Left ventricle myocardium superior (tissue), 1 donor: ENCODE data around the gene CAMSAP2. TPM values are rescaled to one million over a fixed set of nuclear protein-coding genes. Genes with fewer than 3 reads are reported as not detected.
A peak's percentile ranks its signal among the peaks of the same experiment; 100 is the strongest.

ENCODE experiments used
- ATAC-seq: fragments of 200-7000 bp; cut with Tn5 transposase; one replicate; pipeline ENCODE4 v1.9.1; 2020; ENCODE audit warnings: mild to moderate bottlenecking, moderate library complexity
- DNase-seq: peaks from one replicate; pipeline ENCODE4 v3.0.0-alpha.2; 2020
- intact Hi-C: fragments of 100-400 bp; cut with micrococcal nuclease; formaldehyde crosslinking; loops from one replicate; pipeline ENCODE4 v1.11.0; 2022
- total RNA-seq: library from RNA; stranded (reverse); fragmentation: NEBNext Ultra II Directional; extraction: Animal tissue kit (Norgen Biotek cat#: 25700); gene quantifications from one replicate; pipeline ENCODE4 v1.2.1, GENCODE V29; 2021
- donor health status: DM: no; HTN: yes; CAD: no; lungs with severe emphysema.

CAMSAP2 gene
- total RNA-seq, 1 donor from 2014 or later, result 42.1 TPM

DNA sequence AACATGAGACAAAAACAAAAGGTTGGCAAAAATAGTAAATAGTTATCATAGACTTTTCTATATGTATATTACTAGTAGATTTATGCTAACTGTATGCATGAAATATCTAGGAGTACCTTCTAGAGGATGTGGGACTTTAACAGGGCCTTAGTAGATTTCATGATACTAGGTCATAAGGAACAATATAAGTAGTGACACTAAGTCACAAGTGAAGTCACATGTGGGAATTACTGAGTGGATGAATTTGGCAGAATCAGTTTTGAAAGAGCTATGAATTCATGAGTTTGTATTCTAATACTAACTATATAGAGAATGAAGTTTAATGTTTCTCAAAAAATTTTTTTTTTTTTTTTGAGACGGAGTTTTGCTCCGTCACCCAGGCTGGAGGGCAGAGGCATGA lies 81.0 kb downstream of the CAMSAP2 start:
- intact Hi-C loops, result no loop called here
- DNase-seq (no peak), ATAC-seq (no peak)

DNA sequence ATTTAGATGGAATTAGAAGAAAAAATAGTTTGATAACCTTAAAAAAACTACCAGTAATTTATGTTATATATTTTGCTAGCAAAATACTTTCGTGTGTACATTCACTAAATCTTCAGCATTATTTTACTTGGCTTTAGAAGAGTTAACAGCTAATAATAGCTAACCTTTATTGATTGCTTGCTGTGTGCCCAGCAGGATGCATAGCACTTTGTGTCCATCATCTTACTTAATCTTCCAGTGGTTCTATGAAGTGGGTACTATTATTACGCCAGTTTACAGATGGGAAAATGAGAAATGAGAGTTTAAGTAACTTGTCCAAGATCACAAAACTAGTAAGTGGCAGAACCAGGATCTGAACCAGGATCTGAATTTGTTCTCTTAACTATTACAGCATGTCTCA lies 92.4 kb downstream of the CAMSAP2 start:
- ATAC-seq, result no peak
- DNase-seq, result no peak
- intact Hi-C loops, result loop anchor here (10.0 kb wide), 1 partner anchor 206 kb away; the partner anchor contains the start of gene KIF14

DNA sequence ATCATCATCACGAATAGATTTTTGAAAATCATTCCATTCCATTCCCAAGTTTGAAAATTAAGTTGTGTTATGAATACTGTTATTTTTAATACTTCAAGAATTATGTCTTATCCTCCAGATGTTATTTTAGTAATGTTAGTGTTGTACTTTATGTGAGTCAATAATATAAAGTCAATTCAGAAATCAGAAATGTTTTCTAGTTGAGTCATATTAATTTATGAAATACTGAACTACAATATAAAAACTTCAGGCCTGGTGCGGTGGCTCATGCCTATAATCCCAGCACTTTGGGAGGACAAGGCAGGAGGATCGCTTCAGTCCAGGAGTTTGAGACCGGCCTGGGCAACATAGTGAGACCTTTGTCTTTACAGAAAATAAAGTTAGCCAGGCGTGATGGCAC lies 95.7 kb downstream of the CAMSAP2 start:
- intact Hi-C loops, result loop anchor here (10.0 kb wide), 1 partner anchor 210 kb away; the partner anchor contains the start of gene KIF14
- no peak for ATAC-seq
- DNase-seq, result no peak

DNA sequence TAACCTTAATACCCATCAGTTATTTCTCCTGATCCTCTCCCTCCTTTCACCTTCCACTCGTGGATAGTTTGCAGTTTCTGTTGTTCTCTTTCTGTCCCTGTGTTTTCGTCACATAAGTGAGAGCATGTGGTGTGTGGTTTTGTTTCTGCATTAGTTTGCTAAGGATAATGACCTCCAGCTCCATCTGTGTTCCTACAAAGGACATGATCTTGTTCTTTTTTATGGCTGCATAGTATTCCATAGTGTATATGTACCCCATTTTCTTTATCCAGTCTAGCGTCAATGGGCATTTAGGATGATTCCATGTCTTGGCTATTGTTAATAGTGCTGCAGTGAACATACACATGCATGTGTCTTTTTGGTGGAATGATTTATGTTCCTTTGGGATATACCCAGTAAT lies 97.5 kb downstream of the CAMSAP2 start:
- no peak for DNase-seq
- intact Hi-C loops, result loop anchor here (10.0 kb wide), 1 partner anchor 211 kb away; the partner anchor contains the start of gene KIF14

DNA sequence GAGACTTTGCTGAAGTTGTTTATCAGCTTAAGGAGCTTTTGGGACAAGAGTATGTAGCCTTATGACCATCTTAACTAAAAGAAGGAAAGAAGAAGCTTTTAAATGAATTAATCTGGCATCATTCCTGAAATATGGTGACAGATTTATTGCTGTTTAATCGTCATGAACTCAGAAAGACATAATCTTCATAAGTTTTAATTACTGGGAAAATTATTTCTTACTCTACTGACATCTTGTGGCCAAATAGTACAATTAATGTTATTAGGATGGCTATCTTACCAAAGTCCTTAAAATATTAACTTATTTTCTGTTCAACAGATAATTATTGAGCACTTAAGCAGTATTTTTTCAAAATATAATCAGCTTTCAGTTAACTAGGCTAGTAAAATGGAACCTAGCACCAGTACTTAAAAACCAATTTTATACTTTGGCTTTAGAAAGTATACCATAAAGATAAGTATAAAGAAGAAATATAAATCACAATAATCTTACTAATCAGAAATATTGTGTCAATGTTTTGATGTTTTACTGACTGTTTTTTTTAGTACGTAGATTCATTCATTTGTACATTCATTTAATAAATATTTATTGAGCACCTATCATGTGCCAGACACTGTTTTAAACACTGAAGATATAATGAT lies 99.4 kb downstream of the CAMSAP2 start:
- DNase-seq (no peak), ATAC-seq (no peak)
- intact Hi-C loops, result loop anchor here (10.0 kb wide), 1 partner anchor 213 kb away; the partner anchor contains the start of gene KIF14

More for the DNA sequence above, 97.5 kb downstream of the CAMSAP2 start:
- no peak for ATAC-seq

DNA sequence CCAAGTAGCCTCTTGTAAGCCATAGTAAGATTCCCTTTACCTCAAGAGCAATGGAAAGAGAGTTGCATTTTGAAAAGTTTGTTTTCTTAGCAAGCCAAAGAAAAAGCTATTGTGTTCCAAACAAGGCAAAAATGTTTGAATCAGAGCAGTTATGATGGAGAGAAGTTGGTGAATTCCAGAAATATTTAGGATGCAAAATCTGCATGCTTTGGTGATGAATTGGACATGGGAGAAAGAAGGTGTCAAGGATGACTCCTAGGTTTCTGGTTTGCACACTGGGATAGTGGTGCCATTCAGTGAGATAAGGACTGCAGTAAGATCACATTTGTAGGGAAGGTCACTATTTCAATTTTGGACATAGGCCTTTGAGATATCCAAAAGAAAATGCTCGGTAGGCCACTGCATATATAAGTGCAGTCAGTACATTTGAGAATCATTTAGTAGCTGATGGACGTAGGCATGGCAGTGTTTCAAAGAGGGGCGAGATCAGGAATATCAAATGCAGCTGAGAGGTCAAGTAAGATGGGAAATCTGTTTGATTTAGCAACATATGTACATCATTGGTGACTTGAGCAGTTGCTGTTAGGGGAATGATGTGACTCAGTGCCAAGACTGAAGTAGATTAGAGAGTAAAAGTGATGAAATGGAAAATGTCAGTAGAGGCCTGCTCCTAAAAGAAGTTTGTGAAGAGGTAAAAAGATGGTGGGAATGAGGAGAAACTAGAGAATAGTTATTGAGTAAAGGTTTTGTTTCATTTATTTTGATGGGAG lies 100.2 kb downstream of the CAMSAP2 start:
- no peak for DNase-seq
- no peak for ATAC-seq
- intact Hi-C loops, result loop anchor here (10.0 kb wide), 1 partner anchor 214 kb away; the partner anchor contains the start of gene KIF14

DNA sequence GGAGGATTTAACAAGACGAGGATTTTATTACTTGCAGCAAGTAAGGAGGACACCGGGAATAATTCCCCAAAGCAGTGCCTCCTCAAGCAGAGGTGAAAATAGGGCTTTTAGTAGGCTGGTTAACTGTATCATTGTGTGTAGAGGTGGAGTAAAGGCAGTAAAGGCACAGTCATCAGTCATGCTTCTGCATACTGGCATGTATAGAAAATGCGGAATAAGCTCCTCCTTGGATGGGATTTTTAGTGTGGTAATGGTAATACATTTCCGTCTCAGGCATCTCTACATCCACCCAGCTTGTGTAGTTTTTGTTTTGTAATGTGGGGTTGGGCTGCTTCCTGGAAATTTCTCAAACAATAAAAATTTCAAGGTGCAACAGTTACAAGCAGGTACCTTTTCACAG lies 106.7 kb downstream of the CAMSAP2 start:
- intact Hi-C loops, result no loop called here
- ATAC-seq (no peak), DNase-seq (no peak)

DNA sequence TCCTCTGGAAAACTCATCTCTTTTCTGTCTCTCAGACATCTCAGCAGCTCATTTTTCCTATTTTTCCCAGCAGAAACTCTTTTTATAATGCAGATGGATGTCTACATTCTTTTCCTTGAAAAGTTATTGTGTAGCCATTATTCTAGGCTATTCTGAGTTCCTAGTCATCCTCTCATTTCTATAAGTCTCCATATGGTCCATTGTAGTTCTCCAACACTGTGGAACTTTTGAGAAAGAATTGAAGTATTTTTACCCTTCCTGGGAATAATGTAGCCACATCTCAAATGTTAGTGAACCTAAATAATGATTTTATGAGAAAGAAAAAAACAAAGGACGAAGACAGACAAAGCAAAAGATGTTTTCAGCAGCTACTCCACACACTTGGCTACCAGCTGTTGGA lies 107.7 kb downstream of the CAMSAP2 start:
- DNase-seq (no peak), ATAC-seq (no peak)
- intact Hi-C loops, result no loop called here

DNA sequence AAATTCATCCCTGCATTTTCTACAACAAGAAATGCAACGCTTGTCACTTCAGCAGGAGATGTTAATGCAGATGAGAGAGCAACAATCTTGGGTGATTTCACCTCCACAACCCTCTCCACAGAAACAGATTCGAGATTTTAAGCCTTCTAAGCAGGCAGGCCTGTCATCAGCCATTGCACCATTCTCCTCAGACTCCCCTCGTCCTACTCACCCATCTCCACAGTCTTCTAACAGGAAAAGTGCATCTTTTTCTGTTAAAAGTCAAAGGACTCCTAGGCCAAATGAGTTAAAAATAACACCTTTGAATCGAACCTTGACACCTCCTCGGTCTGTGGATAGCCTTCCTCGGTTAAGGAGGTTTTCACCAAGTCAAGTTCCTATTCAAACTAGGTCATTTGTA lies 110.7 kb downstream of the CAMSAP2 start:
- intact Hi-C loops, result no loop called here
- no peak for ATAC-seq
- DNase-seq, result no peak

DNA sequence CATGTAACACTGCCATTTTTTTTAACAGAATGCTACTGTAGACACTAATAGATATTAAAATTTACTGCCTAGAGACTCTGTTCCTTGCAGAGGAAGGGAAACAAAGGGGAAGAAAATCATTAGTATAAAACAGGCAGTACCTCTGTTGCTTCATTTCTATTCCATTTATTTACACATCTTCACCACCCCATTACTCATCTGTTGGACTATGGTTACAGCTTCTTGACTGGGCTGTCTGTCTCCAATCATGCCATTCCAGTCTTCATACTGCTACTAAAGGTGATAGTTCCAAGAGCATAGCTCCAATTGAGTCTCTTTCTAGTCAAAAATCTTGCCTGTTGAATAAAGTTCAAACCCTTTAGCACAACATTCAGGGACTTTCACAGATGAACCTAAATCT lies 111.9 kb downstream of the CAMSAP2 start:
- intact Hi-C loops, result no loop called here
- ATAC-seq, result no peak
- DNase-seq, result no peak

DNA sequence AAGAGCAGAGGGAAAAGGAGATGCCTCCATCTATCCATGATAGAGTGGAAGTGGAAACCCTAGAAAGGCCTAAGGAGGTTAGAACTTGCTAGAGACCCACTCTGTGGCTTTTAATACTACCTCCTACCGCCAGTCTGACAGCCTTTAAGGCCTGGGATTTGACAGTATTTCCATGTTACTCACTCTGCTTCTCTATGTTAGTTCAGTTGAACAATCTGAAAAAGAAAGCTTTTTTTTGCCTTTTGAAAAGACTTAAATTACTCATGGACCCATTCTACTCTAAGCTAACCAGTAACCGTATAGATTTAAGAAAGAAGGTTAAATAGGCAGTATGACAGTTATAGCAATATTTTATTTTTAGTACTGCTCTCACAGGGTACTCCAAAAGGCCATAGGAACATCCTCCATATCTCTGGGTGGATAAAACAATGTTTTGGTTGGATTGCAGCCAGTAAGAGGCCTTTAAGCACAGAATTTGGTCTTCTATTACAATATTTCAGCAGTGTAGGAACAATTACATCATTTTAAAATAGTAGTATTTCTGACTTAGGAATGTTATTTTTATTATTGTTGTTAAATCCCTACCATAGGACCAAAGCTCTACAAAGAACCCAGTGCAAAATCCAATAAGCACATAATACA lies 118.1 kb downstream of the CAMSAP2 start:
- intact Hi-C loops, result no loop called here
- ATAC-seq (peak; percentile 46), DNase-seq (no peak)

DNA sequence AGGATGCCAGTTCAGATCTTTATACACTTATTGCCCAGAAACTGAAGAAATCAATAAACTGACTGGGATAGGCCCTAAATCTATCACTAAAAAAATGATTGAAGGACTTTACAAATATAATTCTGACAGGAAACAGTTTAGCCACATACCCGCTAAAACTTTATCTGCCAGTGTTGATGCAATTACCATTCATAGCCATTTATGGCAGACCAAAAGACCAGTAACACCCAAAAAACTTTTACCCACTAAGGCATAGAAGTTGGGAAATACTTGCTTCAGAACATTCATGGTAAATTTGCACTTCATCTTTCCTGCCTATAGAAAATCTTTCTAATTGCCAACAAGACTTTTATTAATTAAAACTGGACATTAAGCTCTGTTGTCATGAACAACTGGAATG lies 119.1 kb downstream of the CAMSAP2 start:
- no peak for ATAC-seq
- no peak for DNase-seq
- intact Hi-C loops, result no loop called here

DNA sequence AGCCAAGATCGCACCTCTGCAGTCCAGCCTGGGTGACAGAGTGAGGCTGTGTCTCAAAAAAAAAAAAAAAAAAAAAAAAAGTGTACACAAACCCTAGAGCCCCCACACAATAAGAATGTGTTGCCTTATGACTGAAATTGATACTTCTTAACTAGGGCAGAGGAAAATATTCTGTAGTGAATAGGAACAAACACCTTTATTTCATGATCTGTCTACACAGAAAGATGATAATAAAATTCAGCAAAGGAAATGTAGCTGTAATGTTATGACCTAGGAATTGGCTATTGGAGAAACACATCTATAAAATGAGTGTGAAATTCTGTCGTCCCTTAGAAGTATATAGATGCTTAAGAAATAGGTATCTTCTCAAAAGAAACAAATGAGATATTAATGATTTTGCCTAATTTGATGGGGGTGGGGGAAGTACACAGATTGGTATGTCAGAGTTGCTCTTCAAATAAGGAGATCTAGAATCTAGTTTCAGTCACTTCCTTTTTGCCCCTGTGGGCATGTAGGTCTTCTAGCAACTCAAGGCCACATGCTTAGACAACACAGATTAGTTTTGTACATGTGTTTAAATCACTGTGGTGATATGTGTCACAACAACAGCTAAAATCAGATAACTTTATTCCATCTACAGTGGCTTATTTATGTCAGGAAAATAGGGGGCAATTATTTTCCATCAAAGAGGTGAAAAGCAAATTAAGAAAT lies 123.4 kb downstream of the CAMSAP2 start:
- ATAC-seq, result no peak
- DNase-seq, result no peak
- intact Hi-C loops, result no loop called here

DNA sequence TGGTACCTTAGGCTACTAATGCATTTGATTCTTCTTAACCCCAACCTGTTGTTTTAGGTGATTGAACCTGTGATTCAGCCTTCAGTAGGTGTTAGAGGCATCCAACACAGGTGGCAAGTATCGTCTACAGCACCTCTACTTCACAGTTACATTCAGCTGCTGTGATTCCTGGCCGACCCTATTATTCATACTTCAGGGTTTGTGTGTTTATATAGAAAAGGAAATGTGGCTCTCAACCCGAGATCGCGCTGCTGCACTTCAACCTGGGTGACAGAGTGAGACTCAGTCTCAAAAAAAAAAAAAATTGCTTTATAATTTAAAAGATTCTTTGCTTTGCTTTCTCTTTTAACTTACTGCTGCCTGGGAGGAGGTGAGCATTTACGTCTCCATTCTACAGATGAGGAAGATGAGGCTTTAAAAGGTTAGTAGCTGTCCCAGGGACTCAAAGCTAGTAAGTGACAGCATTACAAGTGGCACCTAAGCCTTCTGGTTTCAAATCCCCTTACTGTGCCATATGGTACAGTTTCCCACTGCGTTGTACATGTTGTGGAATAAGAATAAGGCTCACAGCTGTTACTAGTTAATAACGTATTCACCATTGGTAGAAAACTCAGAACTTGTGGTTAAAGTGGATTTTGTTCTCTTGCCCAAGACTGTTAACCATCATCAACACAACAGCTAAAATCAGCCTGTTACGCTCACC lies 124.2 kb downstream of the CAMSAP2 start:
- no peak for ATAC-seq
- no peak for DNase-seq
- intact Hi-C loops, result no loop called here

DNA sequence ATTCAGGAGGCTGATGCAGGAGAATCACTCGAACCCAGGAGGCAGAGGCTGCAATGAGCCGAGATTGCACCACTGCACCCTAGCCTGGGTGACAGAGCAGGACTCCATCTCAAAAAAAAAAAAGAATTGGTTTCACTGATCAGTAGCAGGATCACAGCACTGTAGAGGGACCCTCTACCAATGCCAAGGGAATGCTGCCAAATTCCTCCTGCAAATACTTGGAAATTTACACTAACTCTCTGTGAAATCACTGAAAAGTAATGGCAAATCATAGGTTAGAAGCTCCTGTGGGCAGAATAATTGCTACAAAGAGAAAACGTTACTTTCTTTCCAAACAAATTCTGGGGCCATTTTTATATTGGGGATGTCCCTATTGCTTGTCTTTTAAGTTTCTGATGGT lies 127.4 kb downstream of the CAMSAP2 start:
- ATAC-seq (no peak), DNase-seq (no peak)
- intact Hi-C loops, result no loop called here

DNA sequence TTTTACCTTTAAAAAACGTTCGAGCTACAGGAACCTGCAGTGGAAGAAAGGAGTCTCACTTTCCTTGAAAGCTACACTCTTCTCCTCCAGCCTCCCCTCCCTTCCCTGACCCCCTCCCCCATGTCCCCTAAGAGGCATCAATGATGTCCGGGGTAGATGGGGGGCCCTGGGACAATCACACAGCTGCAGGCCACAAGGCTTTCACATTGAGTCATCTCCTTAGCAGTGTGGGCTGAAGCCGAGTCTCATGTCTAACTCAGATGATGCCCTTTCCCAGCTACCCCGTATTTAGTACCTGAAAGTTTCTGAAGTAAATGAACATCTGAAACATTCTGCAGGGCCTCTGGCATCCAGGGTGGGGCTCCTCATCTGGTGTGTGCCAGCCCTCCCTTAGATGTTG lies 127.8 kb downstream of the CAMSAP2 start:
- intact Hi-C loops, result no loop called here
- ATAC-seq, result no peak
- DNase-seq, result no peak

DNA sequence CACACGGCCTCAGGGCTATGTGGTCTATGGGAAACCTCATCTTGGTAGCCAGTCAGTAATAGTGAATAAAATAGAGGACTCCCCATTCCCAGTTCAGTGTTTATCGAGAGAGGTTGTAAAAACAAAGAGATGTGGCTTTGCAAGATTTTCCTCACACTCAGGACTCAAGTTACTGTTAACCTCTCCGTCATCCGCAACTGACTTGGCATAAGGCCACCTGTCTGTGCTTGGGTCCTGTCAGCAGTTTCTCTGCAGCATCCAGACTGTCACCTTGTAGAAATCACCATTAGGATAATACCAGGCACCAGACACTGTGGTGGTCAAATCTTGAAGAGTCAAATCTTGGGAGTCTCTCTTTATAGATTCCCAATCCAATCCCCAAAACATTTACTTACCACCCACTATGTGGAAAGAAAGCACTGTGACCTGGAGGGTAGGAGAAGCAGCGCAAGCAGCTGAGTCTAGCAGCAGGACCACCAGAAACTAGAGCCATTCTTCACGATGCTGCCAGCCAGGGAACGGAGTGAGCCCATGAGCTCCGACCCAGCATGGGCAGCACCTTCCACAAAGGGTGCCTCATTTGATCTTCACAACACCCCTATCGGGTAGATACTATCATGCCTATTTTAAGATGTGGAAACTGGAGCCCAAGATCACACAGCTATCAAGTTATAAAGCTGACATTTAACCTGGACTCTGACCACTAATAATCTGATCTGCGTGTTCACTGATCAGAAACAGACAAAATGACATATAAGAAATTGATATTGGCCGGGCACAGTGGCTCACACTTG lies 128.5 kb downstream of the CAMSAP2 start:
- DNase-seq (no peak), ATAC-seq (peak; percentile 41)
- intact Hi-C loops, result no loop called here

DNA sequence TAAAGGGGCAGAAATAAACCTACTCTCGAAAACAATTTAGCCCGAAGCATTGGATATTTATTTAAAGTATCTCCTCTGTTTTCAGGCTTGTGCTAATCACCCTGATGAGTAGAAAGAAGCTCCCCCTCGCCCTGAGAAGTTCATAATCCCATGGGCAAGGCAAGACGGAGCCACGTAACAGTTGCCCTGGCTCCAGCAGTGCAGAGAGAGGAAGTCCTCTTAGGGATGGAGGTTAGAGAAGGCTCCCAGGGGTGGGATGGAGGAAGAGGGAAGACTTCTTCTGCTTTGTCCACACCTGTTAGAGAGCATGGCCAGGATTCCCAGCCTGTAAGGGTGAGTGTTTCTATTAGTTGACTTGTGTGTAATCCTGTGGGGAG lies 130.7 kb downstream of the CAMSAP2 start:
- DNase-seq, result no peak
- no peak for ATAC-seq
- intact Hi-C loops, result no loop called here
